GM18520 (cell line): Measurements from ENCODE around the gene C12orf42.
A peak's percentile ranks its signal among the peaks of the same experiment; 100 is the strongest.

ENCODE experiments used
- ATAC-seq: cut with Tn5 transposase; IDR thresholded peaks from one replicate; pipeline ENCODE4 v1.9.1; 2021; ENCODE audit not compliant: unreplicated experiment

C12orf42 gene

GRCh38 chr12:103273645-103274044, 222.1 kb downstream of the C12orf42 start:
- peak; percentile 40 for ATAC-seq

GRCh38 chr12:103272949-103273348, 222.8 kb downstream of the C12orf42 start:
- no peak for ATAC-seq

DNA sequence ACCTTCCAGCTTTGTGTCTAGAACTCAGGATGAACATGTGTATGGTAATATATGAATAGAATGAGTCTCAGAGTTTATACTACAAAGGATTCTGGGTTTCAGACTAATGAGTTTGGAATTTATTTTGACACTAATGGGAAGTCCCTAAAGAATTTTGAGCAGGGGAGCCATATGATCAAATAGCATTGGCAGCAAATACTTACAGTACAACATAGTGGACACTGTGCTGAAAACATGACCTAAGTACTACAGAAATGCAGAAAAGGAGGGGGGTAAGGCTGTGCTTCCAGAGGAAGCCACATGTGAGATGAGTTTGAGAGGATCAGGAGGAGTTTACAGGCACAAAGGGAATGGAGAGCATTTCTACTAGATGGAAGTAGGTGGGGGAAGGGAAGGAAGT, 225.8 kb downstream of the C12orf42 start:
- ATAC-seq: no peak

DNA sequence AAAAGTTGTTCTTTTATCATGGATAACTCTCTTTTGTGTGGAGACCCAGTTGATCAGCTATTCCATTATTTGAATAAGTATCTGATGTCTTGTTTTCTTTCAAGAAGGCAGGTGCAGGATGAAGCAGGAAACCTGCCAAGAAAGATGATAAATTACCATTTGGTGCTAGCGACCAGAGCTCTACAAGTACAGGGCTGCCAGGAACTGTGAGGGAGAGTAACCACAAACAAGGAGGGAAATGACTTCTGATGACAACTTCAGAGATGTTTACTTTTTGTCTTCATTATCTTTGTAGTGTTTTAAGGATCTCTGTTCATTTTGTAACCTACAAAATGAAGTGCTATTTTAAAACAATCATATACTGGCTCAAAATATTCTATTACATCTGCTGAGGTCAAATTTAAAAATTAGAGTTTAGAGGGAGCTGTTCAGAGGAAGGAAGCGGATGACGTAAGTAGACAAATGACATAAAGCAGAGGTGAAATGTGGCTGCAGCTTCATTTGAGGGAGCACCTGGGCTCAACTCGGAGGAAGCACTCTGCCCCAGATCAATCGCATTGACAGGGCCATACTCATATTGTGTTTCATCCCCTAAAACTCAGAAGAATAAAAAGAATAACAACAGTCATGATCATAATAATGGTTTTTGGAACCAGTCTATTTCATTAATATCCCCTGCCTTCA, 226.8 kb downstream of the C12orf42 start:
- ATAC-seq: no peak

DNA sequence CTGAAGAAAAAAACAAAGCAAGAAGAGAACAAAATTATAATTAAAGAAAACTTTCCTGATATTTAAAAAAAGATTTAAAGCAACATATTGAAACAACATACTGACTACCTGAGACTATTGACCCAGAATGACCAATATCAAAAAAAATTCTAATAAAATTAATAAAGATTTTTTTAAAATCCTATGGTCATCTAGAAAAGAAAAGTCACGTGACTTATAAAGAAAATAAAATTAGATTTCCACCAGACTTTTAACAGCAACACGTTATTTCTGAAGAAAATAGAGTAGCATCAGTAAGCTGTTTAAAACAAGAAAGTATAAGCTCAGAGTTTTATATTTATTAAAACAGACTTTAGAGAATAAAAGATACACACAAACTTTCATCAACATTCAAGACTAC, 238.0 kb downstream of the C12orf42 start:
- ATAC-seq: no peak
